AG09319 (cell line): ENCODE data around the gene ZNF8.

Experiments used
- DNase-seq: peaks from one replicate; pipeline ENCODE4 v3.0.0-alpha.2; 2010; ENCODE audit warnings: low read depth; ENCODE audit errors: extremely low read depth
- TF ChIP-seq, protein P1 (sequence below): IDR thresholded peaks from 2 replicates; pipeline ENCODE4 v1.5.1; 2011; ENCODE audit warnings: low read depth, mild to moderate bottlenecking, inconsistent platforms, low read length, moderate library complexity

ZNF8 gene

GRCh38 chr19:58296104-58296503, 17.3 kb downstream of the ZNF8 start:
- DNase-seq = no peak
- TF ChIP-seq, protein P1, sequence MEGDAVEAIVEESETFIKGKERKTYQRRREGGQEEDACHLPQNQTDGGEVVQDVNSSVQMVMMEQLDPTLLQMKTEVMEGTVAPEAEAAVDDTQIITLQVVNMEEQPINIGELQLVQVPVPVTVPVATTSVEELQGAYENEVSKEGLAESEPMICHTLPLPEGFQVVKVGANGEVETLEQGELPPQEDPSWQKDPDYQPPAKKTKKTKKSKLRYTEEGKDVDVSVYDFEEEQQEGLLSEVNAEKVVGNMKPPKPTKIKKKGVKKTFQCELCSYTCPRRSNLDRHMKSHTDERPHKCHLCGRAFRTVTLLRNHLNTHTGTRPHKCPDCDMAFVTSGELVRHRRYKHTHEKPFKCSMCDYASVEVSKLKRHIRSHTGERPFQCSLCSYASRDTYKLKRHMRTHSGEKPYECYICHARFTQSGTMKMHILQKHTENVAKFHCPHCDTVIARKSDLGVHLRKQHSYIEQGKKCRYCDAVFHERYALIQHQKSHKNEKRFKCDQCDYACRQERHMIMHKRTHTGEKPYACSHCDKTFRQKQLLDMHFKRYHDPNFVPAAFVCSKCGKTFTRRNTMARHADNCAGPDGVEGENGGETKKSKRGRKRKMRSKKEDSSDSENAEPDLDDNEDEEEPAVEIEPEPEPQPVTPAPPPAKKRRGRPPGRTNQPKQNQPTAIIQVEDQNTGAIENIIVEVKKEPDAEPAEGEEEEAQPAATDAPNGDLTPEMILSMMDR = no peak

DNA sequence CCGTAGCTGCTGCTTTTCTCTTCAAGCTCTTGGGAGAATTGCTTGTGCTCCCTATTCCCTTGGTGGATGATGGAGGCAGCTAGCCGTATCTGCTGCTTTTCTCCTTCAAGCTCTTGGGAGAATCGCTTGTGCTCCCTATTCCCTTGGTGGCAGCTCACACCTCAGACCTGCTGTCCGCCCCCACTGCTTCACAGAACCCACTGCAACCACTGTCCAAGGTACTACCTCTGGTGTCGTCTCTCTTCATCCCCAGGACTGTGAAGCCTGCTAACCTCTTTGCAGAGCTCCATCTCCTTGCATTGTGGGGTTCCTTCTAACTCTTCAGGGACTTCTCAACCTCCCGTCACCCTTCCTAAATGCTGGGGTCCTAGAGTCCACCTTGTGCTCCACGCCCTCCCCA, 21.9 kb downstream of the ZNF8 start:
- TF ChIP-seq, protein P1 = no peak
- no peak for DNase-seq

DNA sequence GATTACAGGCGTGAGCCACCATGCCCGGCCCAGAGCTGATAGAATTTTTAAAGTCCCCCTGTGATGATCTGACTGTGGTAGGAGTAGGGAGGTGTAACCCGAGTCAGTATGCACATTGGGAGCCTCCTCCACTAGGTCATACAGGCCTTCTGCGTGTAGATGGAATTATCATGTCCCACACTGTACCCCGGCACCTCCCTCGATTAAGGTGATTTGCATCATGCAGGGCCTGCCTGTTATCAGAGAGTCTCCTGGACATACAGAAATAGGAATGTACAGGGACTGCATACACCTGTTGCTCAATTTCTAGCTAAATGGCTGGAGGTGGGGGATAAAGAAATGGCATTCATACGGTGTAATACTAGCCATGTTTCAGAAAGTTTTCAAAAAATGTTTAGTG, 25.5 kb downstream of the ZNF8 start:
- TF ChIP-seq, protein P1 = no peak
- DNase-seq = no peak

GRCh38 chr19:58304748-58305064, 26.0 kb downstream of the ZNF8 start:
- TF ChIP-seq, protein P1 = no peak
- no peak for DNase-seq

DNA sequence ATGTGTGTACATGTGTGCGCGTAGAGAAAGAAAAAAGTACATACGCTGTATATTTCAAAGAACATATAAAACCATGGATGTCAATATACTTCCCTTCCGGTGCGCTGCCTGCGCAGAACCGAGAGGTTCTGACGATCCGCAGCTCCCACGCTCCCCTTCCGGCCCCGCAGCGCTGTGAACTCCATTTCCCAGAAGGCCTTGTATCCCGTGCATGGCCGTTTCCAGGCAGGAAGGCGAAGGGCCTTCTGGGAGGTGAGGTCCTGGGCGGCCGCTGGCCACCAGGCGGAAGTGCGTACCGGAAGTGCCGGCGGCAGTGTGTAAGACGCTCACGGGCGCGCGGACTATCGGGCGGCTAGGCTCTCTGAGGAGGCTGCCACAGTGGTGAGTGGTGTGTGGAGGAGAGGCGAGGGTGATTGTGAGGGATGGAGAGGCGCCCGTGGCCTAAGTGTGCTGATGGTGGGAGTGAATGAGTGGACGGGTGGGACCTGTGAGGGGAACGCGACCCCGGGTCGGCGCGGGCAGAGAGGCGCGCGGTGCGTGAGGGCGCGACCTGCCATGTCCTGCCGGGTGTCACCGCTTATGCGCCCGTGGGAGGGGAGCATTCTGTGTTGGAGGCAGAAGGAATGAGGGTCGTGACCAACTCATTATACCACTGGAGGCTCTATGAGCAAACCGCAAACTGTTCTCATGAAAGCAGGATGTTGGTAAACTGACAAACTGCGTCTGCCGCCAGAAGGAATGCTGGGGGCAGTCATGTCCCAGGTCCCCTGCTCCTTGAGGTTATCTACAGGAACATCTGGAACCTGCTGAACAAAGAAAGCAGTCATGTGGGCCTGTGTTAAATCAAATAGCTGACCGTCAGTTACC, 26.5 kb downstream of the ZNF8 start, which contains the start of gene ERVK3-1:
TSS of gene ERVK3-1 (plus strand) at position 313 of the 867 bp plus-strand sequence. CDS start 6,792 bp downstream, outside the sequence.
- TF ChIP-seq, protein P1 = no peak
- DNase-seq = peak; percentile 90

DNA sequence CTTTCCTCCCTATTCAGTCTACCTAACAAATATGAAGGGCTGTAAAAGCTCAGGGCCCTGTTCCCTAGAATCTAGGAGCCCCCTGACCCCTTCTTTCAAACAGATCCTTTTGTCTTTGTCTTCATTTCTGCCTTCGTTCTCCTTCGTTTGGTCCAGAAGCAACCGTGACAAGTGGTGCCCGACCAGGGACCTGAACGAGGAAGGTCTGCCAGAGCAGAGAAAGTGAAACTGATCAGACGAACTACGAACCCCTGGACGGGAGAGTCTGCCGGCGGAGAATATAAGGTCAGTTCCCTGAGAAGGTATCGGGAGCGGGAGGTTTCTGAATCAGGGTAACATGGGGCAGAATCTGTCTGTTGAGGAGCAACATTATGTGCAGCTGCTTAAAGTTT, 27.2 kb downstream of the ZNF8 start:
- TF ChIP-seq, protein P1 = no peak
- no peak for DNase-seq

DNA sequence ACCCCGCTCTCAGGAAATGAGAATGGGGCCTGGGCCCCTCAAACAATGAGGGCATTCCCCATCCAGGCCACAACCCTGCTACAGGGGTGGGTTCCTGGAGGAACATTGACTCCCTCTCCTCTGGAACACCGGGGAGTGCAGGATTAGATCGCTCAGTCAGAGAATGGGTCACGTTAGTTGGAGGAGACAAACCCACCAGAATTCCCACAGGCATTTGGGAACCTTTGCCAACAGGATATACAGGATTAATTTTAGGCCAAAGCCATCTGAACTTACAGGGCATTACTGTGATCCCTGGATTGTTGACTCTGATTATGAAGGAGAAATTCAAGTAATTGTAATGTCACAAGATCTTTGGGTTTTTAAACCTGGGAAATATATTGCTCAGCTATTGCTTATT, 29.0 kb downstream of the ZNF8 start:
- TF ChIP-seq, protein P1 = no peak
- no peak for DNase-seq
